ENCODE measurements around the gene CCDC30.
"Not testable (repeated sequence)": the region's sequence is repeated elsewhere in the genome, so short reads cannot be mapped to it uniquely, and the experiment has no call there.

CCDC30 gene

GRCh38 chr1:42680055-42680454 lies 217.0 kb downstream of the CCDC30 start:
- TF ChIP-seq CTCF (IDR thresholded peaks at IDR 0.05; ENCODE audit: control insufficient read depth, extremely low read depth, insufficient read depth): no peak

GRCh38 chr1:42680921-42681683 lies 218.0 kb downstream of the CCDC30 start:
- DNase-seq (ENCODE audit: low read depth): no peak
- peak overlapping the region; percentile 71 for H3K4me3 ChIP-seq (ENCODE audit: low read depth, low read length)
- no peak; the same call in 1 of the 2 replicates for TF ChIP-seq CTCF (IDR thresholded peaks at IDR 0.05; ENCODE audit: control insufficient read depth, extremely low read depth, insufficient read depth)

More at GRCh38 chr1:42680055-42680454, 217.0 kb downstream of the CCDC30 start:
- no peak overlapping the region for H3K4me3 ChIP-seq (ENCODE audit: low read depth, low read length)
- no peak for DNase-seq (ENCODE audit: low read depth)

- H3K4me3 ChIP-seq (ENCODE audit: low read depth, low read length): peak within 1 kb of the TSS; percentile 71
- peak; percentile 97 for DNase-seq (ENCODE audit: low read depth)
- TF ChIP-seq CTCF (IDR thresholded peaks at IDR 0.05; ENCODE audit: control insufficient read depth, extremely low read depth, insufficient read depth): no peak
These were observed 218.8 kb downstream of the CCDC30 start, which contains the start of gene YBX1 for GRCh38 chr1:42681741-42682483. Gene YBX1, plus strand, starts transcription at chr1:42682418. Its CDS starts 148 bp downstream, at chr1:42682566.

- H3K4me3 ChIP-seq (ENCODE audit: low read depth, low read length): peak overlapping the region; percentile 71
- DNase-seq (ENCODE audit: low read depth): not testable (repeated sequence)
These were observed 219.3 kb downstream of the CCDC30 start for GRCh38 chr1:42682484-42682738.

GRCh38 chr1:42682739-42683531 lies 219.8 kb downstream of the CCDC30 start:
- no peak for TF ChIP-seq CTCF (IDR thresholded peaks at IDR 0.05; ENCODE audit: control insufficient read depth, extremely low read depth, insufficient read depth)
- DNase-seq (ENCODE audit: low read depth): no peak
- peak overlapping the region; percentile 71 for H3K4me3 ChIP-seq (ENCODE audit: low read depth, low read length)

- H3K4me3 ChIP-seq (ENCODE audit: low read depth, low read length): peak overlapping the region; percentile 71
- TF ChIP-seq CTCF (IDR thresholded peaks at IDR 0.05; ENCODE audit: control insufficient read depth, extremely low read depth, insufficient read depth): no peak
- DNase-seq (ENCODE audit: low read depth): no peak
These were observed 221.1 kb downstream of the CCDC30 start for GRCh38 chr1:42684139-42684538.

- DNase-seq (ENCODE audit: low read depth): no peak
- TF ChIP-seq CTCF (IDR thresholded peaks at IDR 0.05; ENCODE audit: control insufficient read depth, extremely low read depth, insufficient read depth): no peak
- H3K4me3 ChIP-seq (ENCODE audit: low read depth, low read length): no peak overlapping the region
These were observed 223.3 kb downstream of the CCDC30 start for GRCh38 chr1:42686418-42686817.
